Measurements from ENCODE around the gene TCF12. TPM values are rescaled to one million over a fixed set of nuclear protein-coding genes. Genes with fewer than 3 reads are reported as not detected.

Gene TCF12
- total RNA-seq, 2 donors from 2014 or later, result 44.9 to 55.5 TPM

DNA sequence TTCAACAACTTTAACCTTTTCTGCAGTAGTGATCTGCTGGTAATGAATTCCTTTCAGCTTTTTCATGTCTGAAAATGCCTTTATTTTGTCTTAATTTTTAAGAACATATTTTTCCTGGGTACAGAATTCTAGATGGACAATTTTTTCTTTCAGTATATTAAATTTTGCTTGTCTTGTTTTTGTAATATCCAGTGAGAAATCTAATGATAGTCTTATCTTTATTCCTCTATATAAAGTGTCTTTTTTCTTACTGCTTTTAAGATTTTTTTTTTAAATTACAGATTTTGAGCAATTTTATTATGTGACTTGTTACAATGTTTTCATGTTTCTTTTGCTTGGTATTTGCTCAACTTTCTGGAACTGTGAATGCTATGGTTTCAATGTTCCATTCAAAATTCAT is 38.1 kb downstream of the TCF12 start:
- peaks cover 19 to 35% of the 10 kb centered on the region in 2 donors for H3K36me3 Mint-ChIP-seq
- peaks cover 6 to 11% of the 10 kb centered on the region in 2 donors for H3K9me3 Mint-ChIP-seq
- no peak for DNase-seq (ENCODE audit: low spot score in 2 of 2)
- H3K27ac Mint-ChIP-seq, result no peak overlapping the region
- no peak for ATAC-seq

DNA sequence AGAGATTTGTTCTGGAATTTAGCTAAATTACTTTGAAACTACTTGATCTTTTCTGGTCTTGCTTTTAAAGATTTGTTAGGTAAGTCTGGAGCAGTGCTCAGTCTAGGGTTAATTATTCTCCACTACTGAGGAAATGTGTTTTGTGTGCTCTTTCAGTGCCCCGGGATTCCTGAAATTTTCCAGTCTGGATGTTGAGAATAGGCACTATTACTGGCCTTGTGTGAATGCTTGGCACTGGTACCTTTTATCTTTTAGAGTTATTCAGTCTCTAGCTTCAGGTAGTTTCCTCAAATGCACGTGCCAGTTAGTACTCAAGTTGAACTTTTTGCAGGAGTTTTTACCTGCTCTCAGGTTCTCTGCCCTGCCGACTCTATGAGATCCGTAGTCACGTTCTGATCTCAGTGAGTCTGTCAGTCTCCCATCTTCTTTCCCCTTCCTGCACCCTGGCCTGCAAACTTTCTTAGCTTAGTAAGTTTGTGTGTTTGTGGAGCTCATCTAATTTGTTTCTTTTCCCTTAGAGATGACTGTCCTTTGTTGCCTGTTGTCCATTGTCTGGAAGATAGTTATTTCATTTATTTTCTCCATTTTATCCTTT is 39.5 kb downstream of the TCF12 start:
- Mint-ChIP-seq H3K27ac (peak overlapping the region in 1 of 2 donors; percentile 65), H3K9me3 (peaks cover 6 to 11% of the 10 kb centered on the region in 2 donors), H3K36me3 (peaks cover 19 to 34% of the 10 kb centered on the region in 2 donors)
- DNase-seq (ENCODE audit: low spot score in 2 of 2) (no peak), ATAC-seq (no peak)

DNA sequence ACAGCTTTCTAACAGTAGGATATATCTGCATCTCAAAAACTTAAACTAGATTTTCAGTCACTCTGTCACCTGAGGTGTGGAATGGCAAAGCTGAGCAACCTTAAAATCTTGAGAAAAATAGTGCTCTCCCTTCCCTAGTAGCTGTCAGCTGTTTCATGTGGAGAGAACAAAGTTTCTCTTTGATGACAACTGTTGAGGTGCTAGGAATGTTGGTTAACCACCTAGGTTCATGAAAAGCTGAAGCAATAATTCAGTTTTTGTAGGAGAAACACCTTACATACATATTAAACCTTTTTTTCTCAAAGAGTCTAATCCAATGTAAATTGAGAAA is 40.8 kb downstream of the TCF12 start:
- Mint-ChIP-seq H3K36me3 (peaks cover 19 to 33% of the 10 kb centered on the region in 2 donors), H3K9me3 (peaks cover 6 to 11% of the 10 kb centered on the region in 2 donors), H3K27ac (no peak overlapping the region)
- DNase-seq (ENCODE audit: low spot score in 2 of 2), result no peak
- ATAC-seq, result peak; percentile 77 to 84

DNA sequence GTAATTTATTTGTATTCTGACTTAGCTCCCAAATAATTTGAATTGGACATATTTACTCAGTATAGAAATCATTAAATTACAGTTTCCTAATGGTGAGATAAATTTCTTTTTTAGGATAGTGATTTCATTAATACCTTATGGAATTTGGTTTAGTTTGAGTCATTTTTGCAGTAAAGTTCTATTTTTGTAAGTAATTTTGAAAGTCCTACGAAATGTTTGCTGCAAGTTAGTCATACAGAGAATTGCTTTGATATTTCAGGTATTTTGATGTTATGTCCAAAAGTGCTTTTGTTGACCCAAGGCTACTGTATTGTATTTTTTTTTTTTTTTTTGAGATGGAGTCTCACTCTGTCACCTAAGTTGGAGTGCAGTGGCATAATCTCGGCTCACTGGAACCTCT is 41.7 kb downstream of the TCF12 start:
- H3K27ac Mint-ChIP-seq, result no peak overlapping the region
- ATAC-seq (no peak), DNase-seq (ENCODE audit: low spot score in 2 of 2) (no peak)
- H3K9me3 Mint-ChIP-seq, result peaks cover 6 to 11% of the 10 kb centered on the region in 2 donors
- H3K36me3 Mint-ChIP-seq, result peaks cover 14 to 27% of the 10 kb centered on the region in 2 donors

DNA sequence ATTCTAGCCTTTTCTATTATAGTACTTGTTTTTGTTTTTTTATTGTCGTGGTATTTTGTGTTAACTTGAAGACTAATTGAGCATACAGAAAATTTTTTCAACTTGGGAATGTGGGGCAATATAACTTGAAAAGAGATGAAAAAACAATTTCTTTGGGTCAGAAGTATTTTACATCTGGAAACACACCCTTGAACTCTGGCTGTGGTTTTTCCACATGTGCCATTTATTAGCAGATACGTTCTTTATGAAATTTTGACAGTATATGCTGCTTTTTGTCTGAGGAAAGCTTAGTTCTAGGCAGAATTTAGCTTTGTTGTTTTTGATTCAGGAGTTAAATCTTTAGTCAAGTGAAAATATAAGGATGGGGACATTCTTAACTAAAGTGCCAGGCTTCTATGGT is 44.7 kb downstream of the TCF12 start:
- no peaks in the 10 kb centered on the region for H3K9me3 Mint-ChIP-seq
- H3K27ac Mint-ChIP-seq, result no peak overlapping the region
- ATAC-seq (no peak), DNase-seq (ENCODE audit: low spot score in 2 of 2) (no peak)
- H3K36me3 Mint-ChIP-seq, result no peaks in the 10 kb centered on the region

DNA sequence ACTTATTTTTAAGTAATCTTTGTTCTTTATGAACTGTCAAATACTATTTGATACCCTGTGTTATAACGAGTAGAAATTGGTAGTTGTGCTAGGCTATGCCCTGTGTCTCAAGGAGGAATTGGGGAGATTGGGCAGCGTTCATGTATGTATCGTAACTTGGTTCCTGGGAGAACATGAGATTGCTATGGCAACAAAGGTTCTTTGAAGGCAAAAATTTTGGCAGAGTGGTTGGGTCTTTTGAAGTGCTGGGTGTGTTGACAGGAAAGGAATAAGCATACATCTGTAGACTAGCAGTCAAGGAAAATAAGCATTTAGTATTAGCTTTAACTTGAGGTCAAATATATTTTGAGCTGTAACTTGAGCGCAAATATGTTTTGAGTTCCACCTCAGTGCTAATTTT is 45.3 kb downstream of the TCF12 start:
- no peak for DNase-seq (ENCODE audit: low spot score in 2 of 2)
- Mint-ChIP-seq H3K27ac (peak overlapping the region in 1 of 2 donors; percentile 79), H3K36me3 (no peaks in the 10 kb centered on the region), H3K9me3 (no peaks in the 10 kb centered on the region)
- peak in 1 of 2 donors; percentile 11 for ATAC-seq

DNA sequence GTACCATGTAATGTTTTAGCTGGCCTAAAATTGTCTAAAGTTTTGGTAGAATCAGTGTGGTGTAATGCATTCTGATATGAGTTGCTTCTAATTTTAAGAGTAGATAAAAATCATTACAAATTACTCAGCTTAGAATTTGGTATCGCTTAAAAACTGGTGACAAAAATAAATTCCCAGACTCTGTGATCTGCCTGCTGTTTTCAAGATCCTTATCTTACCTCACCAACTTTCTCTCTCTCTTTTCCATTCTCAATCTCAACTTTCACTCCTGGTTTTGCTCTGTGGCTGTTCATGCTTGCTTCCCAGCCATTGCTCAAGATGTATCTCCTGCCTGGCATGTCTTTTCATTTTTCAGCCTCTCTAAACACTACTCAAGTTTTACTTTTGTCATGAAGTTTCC is 45.7 kb downstream of the TCF12 start:
- Mint-ChIP-seq H3K27ac (no peak overlapping the region), H3K36me3 (no peaks in the 10 kb centered on the region), H3K9me3 (no peaks in the 10 kb centered on the region)
- DNase-seq (ENCODE audit: low spot score in 2 of 2) (no peak), ATAC-seq (peak; percentile 74 to 77)

DNA sequence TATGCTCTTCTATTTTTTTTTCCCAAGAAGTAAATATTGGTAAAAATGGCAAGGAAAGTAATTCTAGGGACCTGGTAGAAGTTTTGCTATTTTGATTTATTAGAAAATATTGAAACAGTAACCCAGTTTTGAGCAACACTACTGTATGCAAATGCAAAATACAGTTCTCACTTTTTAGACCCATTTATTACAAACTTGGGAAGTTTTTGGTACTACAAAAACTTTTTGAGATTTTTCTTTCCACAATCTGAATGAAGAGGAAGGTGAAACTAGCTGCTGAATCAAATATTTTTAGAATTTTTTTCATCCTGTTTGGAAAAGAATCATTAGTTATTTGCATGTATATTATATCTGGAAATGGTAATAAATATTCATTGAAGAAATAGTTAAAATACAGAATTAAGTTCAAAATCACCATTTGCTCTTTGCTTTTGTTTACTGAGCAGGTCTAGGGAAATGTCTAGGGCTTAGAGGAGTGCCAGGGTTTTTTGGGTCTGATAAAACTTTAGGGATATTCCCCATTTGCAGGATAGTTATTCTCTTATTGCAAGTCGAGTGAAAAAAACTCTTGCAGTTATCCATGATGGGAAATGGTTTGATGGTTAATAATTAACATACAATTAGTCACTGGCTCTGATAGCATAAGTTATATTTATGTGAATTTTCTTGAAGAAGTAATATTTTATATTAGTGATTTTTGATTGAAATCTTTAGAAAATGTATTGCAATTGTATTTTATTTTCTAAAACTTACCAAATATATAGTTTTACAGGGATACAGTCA is 47.0 kb downstream of the TCF12 start:
- no peak for ATAC-seq
- Mint-ChIP-seq H3K9me3 (peaks cover 0 to 5% of the 10 kb centered on the region in 2 donors), H3K27ac (no peak overlapping the region), H3K36me3 (peaks cover 0 to 6% of the 10 kb centered on the region in 2 donors)
- no peak for DNase-seq (ENCODE audit: low spot score in 2 of 2)

DNA sequence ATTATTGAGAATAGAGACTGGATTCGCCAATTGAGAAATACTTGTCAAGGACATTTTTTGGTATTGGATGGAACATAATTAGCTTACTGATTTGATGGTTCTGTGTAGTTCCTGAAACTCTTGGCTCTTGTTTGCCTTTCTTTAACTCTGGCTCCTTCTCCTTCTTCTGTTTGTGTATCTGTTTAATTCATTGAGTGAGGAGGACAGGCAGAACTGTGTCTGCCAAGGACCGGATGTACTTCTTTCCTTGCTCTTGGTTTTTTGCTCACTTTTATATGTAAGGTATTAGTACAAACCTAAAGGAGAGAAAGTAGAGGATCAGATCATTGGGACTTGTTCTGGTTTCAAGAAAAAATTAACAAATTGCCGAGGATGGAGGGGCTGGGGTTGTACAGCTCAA is 48.9 kb downstream of the TCF12 start:
- DNase-seq (ENCODE audit: low spot score in 2 of 2) (no peak), ATAC-seq (no peak)
- Mint-ChIP-seq H3K36me3 (peaks cover 0 to 6% of the 10 kb centered on the region in 2 donors), H3K9me3 (peaks cover 0 to 5% of the 10 kb centered on the region in 2 donors), H3K27ac (no peak overlapping the region)

DNA sequence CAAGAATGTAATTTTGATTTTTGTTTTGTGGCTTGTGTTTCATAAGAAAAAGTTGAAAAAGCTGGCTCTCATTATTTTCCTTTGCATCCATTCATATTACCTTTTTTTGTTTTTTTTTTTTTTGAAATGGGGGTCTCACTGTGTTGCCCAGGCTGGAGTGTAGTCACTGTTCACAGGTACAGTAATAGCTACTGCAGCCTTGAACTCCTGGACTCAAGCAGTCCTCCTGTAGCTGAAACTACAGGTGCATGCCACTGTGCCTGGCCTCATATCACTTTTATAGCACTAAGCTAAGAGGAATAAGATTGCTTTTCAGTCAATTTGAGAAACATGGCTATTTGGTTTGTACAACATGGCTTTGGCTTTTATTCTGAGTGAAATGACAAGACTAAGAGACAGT is 49.8 kb downstream of the TCF12 start:
- no peak for ATAC-seq
- H3K36me3 Mint-ChIP-seq, result peaks cover 0 to 6% of the 10 kb centered on the region in 2 donors
- no peak overlapping the region for H3K27ac Mint-ChIP-seq
- no peak for DNase-seq (ENCODE audit: low spot score in 2 of 2)
- H3K9me3 Mint-ChIP-seq, result peaks cover 0 to 5% of the 10 kb centered on the region in 2 donors

DNA sequence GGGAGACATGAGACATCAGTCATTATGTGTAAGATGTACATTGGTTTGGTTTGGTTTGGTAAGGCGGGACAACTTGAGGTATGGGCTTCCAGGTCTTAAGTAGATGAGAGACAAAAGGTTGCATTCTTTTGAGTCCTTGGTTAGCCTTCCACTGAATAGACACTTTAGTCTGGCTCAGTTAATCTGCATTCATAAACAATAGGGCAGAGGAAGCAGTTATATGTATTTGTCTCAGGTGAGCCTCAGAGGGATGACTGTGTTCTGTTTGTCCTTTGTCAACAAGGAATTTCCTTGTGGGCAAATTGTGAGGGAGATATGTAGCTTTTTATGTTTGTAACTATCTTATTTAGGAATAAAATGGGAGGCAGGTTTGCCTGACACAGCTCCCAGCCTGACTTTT is 50.4 kb downstream of the TCF12 start:
- no peak for ATAC-seq
- Mint-ChIP-seq H3K27ac (no peak overlapping the region), H3K36me3 (peaks cover 0 to 6% of the 10 kb centered on the region in 2 donors), H3K9me3 (peaks cover 0 to 5% of the 10 kb centered on the region in 2 donors)
- DNase-seq (ENCODE audit: low spot score in 2 of 2), result no peak

DNA sequence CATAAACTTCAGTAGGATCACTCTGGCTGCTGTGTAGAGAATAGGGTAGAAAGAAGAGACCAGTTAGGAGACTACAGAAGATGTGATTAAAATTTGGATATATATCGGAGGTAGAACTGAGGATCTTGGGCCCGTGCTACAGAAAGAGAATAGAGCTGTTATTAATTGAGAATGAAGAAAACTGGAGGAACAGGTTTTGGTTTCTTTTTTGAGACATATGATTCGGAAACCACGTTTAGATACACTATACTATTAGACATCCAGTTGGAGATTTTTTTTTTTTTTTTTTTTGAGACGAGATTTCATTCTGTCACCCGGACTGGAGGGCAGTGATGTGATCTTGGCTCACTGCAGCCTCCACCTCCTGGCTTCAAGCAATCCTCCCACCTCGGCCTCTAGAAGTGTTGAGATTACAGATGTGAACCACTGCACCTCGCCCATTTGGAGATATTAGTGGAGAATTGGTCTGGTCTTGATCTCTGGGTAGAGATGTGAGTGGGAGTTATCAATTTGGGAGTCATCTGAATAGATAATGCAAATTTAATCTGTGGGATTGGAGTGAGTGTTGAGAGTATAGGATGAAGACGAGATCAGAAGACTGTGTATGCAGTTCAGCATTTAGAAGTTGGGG is 50.9 kb downstream of the TCF12 start:
- DNase-seq (ENCODE audit: low spot score in 2 of 2) (no peak), ATAC-seq (no peak)
- no peak overlapping the region for H3K27ac Mint-ChIP-seq
- peaks cover 0 to 6% of the 10 kb centered on the region in 2 donors for H3K36me3 Mint-ChIP-seq
- peaks cover 0 to 5% of the 10 kb centered on the region in 2 donors for H3K9me3 Mint-ChIP-seq

DNA sequence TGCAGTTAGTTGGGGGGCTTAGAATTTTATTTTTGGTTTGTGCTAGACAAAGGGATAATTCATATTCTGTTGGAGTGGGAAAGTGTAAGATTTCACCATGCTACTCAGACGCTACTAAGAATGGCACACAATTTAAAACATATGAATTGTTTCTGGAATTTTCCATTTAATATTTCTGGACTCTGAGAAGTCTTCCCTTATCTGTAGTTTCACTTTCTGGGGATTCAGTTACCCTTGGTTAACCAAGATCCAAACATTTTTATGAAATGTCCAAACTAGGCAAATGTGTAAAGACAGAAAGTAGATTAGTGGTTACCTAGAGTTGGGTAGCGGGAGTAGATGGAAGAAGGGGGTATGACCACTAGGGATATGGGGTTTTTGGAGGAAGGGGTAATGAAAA is 53.1 kb downstream of the TCF12 start:
- H3K27ac Mint-ChIP-seq, result peak overlapping the region in 1 of 2 donors; percentile 32
- peaks cover 0 to 12% of the 10 kb centered on the region in 2 donors for H3K36me3 Mint-ChIP-seq
- no peak for ATAC-seq
- peaks cover 0 to 9% of the 10 kb centered on the region in 2 donors for H3K9me3 Mint-ChIP-seq
- no peak for DNase-seq (ENCODE audit: low spot score in 2 of 2)

DNA sequence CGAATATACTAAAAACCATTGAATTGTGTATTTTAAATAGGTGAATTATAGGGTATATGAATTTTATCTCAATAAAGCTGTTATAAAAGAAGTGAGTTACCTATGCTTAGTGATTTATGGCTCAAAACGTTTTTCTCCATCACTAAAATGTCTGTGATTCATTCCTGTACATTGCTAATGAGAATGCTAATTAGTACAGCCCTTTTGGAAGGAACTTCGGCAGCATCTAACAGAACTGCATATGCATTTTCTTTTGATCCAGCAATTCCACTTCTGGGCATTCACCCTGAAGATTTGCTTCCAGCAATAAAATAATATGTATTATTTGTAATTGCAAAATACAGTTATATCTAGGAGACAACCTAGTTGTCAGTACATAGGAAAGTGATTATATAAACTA is 53.6 kb downstream of the TCF12 start:
- H3K36me3 Mint-ChIP-seq, result peaks cover 0 to 12% of the 10 kb centered on the region in 2 donors
- DNase-seq (ENCODE audit: low spot score in 2 of 2) (no peak), ATAC-seq (no peak)
- H3K9me3 Mint-ChIP-seq, result peaks cover 0 to 9% of the 10 kb centered on the region in 2 donors
- no peak overlapping the region for H3K27ac Mint-ChIP-seq

DNA sequence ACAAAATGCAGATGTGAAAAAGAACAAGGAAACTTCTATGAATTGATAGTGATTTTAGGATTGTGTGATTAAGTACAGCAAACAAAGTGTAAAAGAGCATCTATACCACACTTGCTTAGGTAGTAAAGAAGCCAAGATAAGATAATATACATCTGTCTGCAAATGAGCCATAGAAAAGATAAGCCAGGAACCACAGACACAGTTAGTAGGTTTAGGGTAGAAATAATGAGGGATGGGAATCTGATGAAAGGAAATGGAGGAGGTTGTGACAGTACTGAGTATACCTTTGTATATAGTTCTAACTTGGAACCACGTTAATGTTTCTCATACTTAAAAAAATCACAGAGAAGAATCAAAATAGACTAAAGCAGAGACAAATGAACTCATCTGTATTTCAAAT is 54.0 kb downstream of the TCF12 start:
- no peak overlapping the region for H3K27ac Mint-ChIP-seq
- DNase-seq (ENCODE audit: low spot score in 2 of 2) (no peak), ATAC-seq (no peak)
- peaks cover 0 to 12% of the 10 kb centered on the region in 2 donors for H3K36me3 Mint-ChIP-seq
- H3K9me3 Mint-ChIP-seq, result peaks cover 0 to 9% of the 10 kb centered on the region in 2 donors

DNA sequence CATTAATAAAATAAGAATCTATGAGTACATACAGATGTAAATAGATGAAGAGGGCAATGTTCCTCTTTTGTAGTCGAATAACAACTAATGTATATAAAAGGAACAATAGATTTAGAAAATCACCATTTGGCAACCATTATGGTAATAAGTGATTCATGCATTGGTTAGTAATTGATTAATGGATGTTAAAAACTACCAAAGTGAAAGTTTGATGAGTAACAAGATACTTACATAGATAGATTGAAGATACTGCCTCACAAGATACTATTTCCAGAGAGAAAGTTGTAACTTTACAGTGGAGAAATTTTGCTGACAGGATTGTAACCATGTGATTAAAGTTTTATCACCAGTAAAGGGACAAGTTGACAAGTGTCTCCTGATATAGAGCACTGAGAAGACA is 55.0 kb downstream of the TCF12 start:
- H3K36me3 Mint-ChIP-seq, result peaks cover 0 to 12% of the 10 kb centered on the region in 2 donors

DNA sequence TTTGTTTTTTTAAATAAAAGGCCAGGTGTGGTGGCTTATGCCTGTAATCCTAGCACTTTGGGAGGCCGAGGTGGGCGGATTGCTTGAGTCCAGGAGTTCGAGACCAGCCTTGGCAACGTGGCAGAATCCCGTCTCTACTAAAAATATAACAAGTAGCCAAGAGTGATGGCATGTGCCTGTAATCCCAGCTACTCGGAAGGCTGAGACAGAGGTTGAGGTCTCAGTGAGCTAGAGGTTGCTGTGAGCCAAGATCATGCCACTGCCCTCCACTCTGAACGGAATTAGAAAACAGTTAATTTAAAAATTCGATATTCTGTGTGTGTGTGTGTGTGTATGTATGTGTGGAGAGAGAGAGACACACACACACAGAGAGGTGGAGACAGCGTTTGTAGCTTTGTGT is 58.8 kb downstream of the TCF12 start:
- Mint-ChIP-seq H3K9me3 (peaks cover 0 to 4% of the 10 kb centered on the region in 2 donors), H3K27ac (no peak overlapping the region)
- no peak for ATAC-seq

More for the DNA sequence above, 55.0 kb downstream of the TCF12 start:
- no peak for DNase-seq (ENCODE audit: low spot score in 2 of 2)
- Mint-ChIP-seq H3K27ac (no peak overlapping the region), H3K9me3 (peaks cover 0 to 9% of the 10 kb centered on the region in 2 donors)
- no peak for ATAC-seq

More for the DNA sequence above, 58.8 kb downstream of the TCF12 start:
- DNase-seq (ENCODE audit: low spot score in 2 of 2), result no peak
- H3K36me3 Mint-ChIP-seq, result peaks cover 0 to 6% of the 10 kb centered on the region in 2 donors

All from activated naive CD4-positive, alpha-beta T cell treated with anti-CD3 and anti-CD28 coated beads, Interleukin-2, amount 50 U/mL, for 72 hours (primary cell).